Vagina (tissue), 2 donors: ENCODE data around the gene ESCO1. TPM values are rescaled to one million over a fixed set of nuclear protein-coding genes. Genes with fewer than 3 reads are reported as not detected.

Experiments used
- DNase-seq, 2 donors: peaks; one replicate each; pipeline ENCODE4 v3.0.0-alpha.2; 2017; ENCODE audit errors: extremely low spot score in 2 of 2
- H3K27ac ChIP-seq: fragments of 200-600 bp; sonication (generic); one replicate; pipeline ENCODE4 v1.5.1; 2019
- H3K27me3 ChIP-seq: fragments of 200-600 bp; sonication (generic); one replicate; pipeline ENCODE4 v1.5.1; 2019
- H3K36me3 ChIP-seq, 2 donors: fragments of 200-600 bp; sonication (generic); one replicate each; pipeline ENCODE4 v1.5.1; 2017 to 2019
- H3K4me1 ChIP-seq: fragments of 200-600 bp; sonication (generic); one replicate; pipeline ENCODE4 v1.5.1; 2019
- H3K4me3 ChIP-seq, 2 donors: fragments of 200-600 bp; sonication (generic); 1 replicate in 1 of 2; 2 replicates in 1 of 2; pipeline ENCODE4 v1.5.1; 2016 to 2019
- H3K9me3 ChIP-seq: fragments of 200-600 bp; sonication (generic); one replicate; pipeline ENCODE4 v1.5.1; 2019
- POLR2A ChIP-seq, 2 donors: fragments of 450-650 bp; IDR thresholded peaks; one replicate each; pipeline ENCODE4 v1.6.1; 2017; ENCODE audit warnings: antibody characterized with exemption in 2 of 2, mild to moderate bottlenecking in 2 of 2, moderate library complexity in 2 of 2
- POLR2AphosphoS5 ChIP-seq, 2 donors: sonication (generic); formaldehyde crosslinking; IDR thresholded peaks; one replicate each; pipeline ENCODE4 v1.9.0; 2017; ENCODE audit warnings: antibody characterized with exemption in 2 of 2, mild to moderate bottlenecking in 2 of 2, low read depth in 1 of 2; ENCODE audit not compliant: insufficient read depth in 1 of 2
- intact Hi-C: fragments of 100-400 bp; cut with DNase I; formaldehyde crosslinking; loops from one replicate; pipeline ENCODE4 v1.15.1; 2023
- total RNA-seq: library from RNA; depleted of rRNA; stranded (reverse); fragments of >200 nt; gene quantifications from one replicate; pipeline ENCODE4 v1.2.3, GENCODE V29; 2016
- TF ChIP-seq, protein P1 (sequence below), 3 experiments: fragments of 450-650 bp in 2 of 3; fragments of 200-600 bp in 1 of 3; sonication (generic) in 1 of 3; IDR thresholded peaks; one replicate each; pipeline ENCODE4 v1.5.1; 2017 to 2019; ENCODE audit warnings: antibody characterized with exemption in 3 of 3, mild to moderate bottlenecking in 2 of 3, moderate library complexity in 2 of 3

Gene ESCO1
- total RNA-seq, 1 donor from 2014 or later = 16.0 TPM

DNA sequence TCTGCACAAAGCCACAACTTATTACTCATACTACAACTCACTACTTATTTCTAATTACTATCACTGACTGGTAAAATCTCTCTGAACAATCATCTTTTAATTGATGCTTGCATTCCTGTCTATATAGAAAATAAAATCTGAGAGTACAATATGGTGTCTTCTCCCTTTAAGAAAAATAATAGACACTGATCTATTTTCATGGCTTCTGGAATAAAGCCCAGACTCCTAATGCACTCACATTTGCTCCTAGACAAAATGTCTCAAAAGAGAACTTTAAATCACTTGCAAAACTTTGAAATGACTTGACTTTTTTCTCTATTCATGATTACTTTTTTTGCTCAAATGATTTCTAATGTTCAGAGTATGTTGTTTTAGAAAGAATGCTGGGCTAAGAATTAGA lies 28.7 kb downstream of the ESCO1 start:
- Histone ChIP-seq H3K36me3 (peaks cover 3 to 43% of the 10 kb centered on the region in 2 donors), H3K9me3 (no peaks in the 10 kb centered on the region), H3K4me1 (no peaks in the 10 kb centered on the region), H3K27ac (no peak overlapping the region), H3K27me3 (no peaks in the 10 kb centered on the region), H3K4me3 (no peak overlapping the region)
- DNase-seq = no peak
- intact Hi-C loops = no loop called here
- no peak for TF ChIP-seq POLR2A (IDR thresholded peaks at IDR 0.05)
- TF ChIP-seq POLR2AphosphoS5 (IDR thresholded peaks at IDR 0.05; ENCODE audit: insufficient read depth in 1 of 2, low read depth in 1 of 2) = no peak
- TF ChIP-seq, protein P1, sequence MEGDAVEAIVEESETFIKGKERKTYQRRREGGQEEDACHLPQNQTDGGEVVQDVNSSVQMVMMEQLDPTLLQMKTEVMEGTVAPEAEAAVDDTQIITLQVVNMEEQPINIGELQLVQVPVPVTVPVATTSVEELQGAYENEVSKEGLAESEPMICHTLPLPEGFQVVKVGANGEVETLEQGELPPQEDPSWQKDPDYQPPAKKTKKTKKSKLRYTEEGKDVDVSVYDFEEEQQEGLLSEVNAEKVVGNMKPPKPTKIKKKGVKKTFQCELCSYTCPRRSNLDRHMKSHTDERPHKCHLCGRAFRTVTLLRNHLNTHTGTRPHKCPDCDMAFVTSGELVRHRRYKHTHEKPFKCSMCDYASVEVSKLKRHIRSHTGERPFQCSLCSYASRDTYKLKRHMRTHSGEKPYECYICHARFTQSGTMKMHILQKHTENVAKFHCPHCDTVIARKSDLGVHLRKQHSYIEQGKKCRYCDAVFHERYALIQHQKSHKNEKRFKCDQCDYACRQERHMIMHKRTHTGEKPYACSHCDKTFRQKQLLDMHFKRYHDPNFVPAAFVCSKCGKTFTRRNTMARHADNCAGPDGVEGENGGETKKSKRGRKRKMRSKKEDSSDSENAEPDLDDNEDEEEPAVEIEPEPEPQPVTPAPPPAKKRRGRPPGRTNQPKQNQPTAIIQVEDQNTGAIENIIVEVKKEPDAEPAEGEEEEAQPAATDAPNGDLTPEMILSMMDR (IDR thresholded peaks at IDR 0.05) = no peak

DNA sequence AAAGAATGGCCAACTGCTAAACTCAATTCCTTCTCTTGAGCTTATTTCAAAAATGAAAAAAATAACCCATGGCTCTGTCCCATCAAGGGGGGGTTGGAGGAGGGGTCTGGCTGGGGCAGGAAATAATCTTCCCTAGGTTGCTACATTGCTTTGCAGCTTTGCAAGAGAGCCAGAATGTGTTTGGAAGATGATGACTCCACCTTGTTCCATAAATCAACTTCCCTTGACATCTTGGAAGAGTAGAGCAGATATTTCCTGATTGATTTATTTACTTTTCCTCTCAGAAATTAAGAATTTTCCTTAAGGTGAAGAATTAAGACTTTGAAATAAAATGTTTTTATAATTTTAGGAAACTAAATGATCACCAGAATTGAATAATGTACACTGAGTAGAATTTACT lies 41.3 kb downstream of the ESCO1 start:
- Histone ChIP-seq H3K9me3 (no peaks in the 10 kb centered on the region), H3K27me3 (no peaks in the 10 kb centered on the region), H3K4me1 (no peaks in the 10 kb centered on the region), H3K27ac (no peak overlapping the region), H3K36me3 (peaks cover 0 to 26% of the 10 kb centered on the region in 2 donors), H3K4me3 (no peak overlapping the region)
- intact Hi-C loops = no loop called here
- no peak for TF ChIP-seq POLR2A (IDR thresholded peaks at IDR 0.05)
- no peak for TF ChIP-seq POLR2AphosphoS5 (IDR thresholded peaks at IDR 0.05; ENCODE audit: insufficient read depth in 1 of 2, low read depth in 1 of 2)
- TF ChIP-seq, protein P1 (IDR thresholded peaks at IDR 0.05) = no peak
- no peak for DNase-seq

DNA sequence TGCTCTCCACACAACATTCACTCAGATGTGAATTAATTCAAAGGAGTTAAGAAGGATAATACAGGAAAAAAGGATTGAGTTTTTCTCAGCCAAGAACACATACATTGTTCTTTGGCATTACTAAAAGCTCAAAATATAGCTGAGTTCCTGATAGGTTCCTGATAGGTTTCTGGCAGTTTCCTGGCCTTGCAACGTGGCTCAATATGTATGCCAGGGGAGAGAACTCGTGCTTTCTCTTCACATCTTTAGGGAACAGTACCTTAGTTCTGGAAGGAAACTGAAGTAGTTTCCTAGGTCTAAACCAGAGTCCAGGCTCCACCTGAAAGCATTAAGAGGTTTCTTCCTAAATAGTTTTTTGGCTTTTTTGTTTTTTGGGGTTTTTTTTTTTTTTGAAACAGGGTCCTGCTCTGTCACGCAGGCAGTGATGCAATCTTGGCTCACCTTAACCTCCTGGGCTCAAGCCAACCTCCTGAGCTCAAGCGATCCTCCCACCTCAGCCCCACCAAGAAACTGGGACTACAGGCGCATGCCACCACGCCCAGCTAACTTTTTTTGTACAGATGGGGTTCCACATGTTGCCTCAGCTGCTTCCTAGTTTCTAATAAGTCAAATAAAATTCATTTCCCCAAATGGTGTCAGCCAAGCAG lies 42.8 kb downstream of the ESCO1 start:
- H3K4me1 ChIP-seq = no peaks in the 10 kb centered on the region

DNA sequence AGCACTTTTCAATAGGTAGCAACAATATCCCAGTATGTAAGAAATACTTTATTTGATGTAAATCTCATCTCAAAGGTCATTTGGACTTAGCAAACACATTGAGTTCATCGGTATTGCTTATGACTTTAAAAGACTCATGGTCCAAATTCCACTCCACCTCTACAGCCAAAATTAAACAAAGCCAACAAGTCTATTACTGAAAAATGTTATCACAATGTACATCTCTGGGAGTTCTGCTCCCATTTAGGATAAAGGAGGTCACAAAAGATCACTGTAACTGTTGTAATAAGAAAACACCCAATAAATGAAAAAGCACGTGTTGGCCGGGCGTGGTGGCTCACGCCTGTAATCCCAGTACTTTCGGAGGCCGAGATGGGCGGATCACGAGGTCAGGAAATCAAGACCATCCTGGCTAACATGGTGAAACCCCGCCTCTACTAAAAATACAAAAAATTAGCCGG lies 50.0 kb downstream of the ESCO1 start:
- H3K4me1 ChIP-seq = no peaks in the 10 kb centered on the region
- intact Hi-C loops = no loop called here
- H3K36me3 ChIP-seq = no peaks in the 10 kb centered on the region
- DNase-seq = no peak
- no peaks in the 10 kb centered on the region for H3K9me3 ChIP-seq
- no peak overlapping the region for H3K4me3 ChIP-seq
- no peak overlapping the region for H3K27ac ChIP-seq
- TF ChIP-seq, protein P1 (IDR thresholded peaks at IDR 0.05) = no peak
- TF ChIP-seq POLR2A (IDR thresholded peaks at IDR 0.05) (no peak), POLR2AphosphoS5 (IDR thresholded peaks at IDR 0.05; ENCODE audit: insufficient read depth in 1 of 2, low read depth in 1 of 2) (no peak)
- H3K27me3 ChIP-seq = no peaks in the 10 kb centered on the region

More for the DNA sequence above, 42.8 kb downstream of the ESCO1 start:
- no peaks in the 10 kb centered on the region for H3K9me3 ChIP-seq
- intact Hi-C loops = no loop called here
- no peak for DNase-seq
- H3K36me3 ChIP-seq = peaks cover 0 to 13% of the 10 kb centered on the region in 2 donors
- no peak overlapping the region for H3K4me3 ChIP-seq
- no peak overlapping the region for H3K27ac ChIP-seq
- TF ChIP-seq, protein P1 (IDR thresholded peaks at IDR 0.05) = no peak
- TF ChIP-seq POLR2AphosphoS5 (IDR thresholded peaks at IDR 0.05; ENCODE audit: insufficient read depth in 1 of 2, low read depth in 1 of 2) (no peak), POLR2A (IDR thresholded peaks at IDR 0.05) (no peak)
- H3K27me3 ChIP-seq = no peaks in the 10 kb centered on the region

DNA sequence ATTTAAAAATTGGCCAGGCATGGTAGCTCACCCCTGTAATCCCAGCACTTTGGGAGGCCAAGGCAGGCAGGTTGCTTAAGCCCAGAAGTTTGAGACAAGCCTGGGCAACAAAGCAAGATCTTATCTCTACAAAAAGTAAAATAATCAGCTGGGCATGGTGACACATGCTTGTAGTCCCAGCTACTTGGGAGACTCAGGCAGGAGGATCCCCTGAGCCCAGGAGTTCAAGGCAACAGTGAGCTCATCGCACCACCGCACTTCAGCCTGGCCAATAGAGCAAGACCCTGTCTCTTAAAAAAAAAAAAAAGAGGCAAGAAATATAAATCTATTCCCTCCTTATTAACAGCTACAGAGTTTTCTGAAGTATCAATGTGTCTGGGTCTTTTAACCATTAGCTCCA lies 51.9 kb downstream of the ESCO1 start:
- Histone ChIP-seq H3K27me3 (no peaks in the 10 kb centered on the region), H3K4me1 (no peaks in the 10 kb centered on the region), H3K27ac (no peak overlapping the region), H3K9me3 (no peaks in the 10 kb centered on the region), H3K4me3 (no peak overlapping the region), H3K36me3 (no peaks in the 10 kb centered on the region)
- no peak for DNase-seq
- TF ChIP-seq, protein P1 (IDR thresholded peaks at IDR 0.05) = no peak
- TF ChIP-seq POLR2AphosphoS5 (IDR thresholded peaks at IDR 0.05; ENCODE audit: insufficient read depth in 1 of 2, low read depth in 1 of 2) = no peak
- no peak for TF ChIP-seq POLR2A (IDR thresholded peaks at IDR 0.05)
- intact Hi-C loops = no loop called here
